ENCODE results near the gene TCERG1L.
"Not testable (repeated sequence)": the region's sequence is repeated elsewhere in the genome, so short reads cannot be mapped to it uniquely, and the experiment has no call there.

TCERG1L gene

GRCh38 chr10:131116216-131116990 lies 195.1 kb downstream of the TCERG1L start:
- no peak for DNase-seq

DNA sequence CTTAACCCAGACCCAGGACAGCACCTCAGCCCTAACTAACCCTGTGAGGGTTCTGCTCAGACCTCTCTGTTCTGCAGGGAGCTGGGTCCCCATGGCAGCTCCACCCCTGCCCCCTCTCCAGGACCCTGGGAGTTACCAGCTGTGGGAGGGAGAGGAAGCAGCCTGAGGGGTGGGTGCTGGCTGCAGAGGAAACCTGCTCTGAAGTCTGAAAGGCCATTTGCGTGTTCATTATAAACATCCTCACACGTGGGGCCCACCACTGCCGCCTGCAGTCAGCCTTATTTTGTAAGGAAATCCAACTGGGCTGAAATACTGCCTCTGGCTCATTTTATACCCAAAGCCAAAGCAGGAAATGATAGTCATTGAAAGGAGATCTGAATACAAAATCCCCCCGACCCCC lies 195.7 kb downstream of the TCERG1L start:
- DNase-seq, result no peak

DNA sequence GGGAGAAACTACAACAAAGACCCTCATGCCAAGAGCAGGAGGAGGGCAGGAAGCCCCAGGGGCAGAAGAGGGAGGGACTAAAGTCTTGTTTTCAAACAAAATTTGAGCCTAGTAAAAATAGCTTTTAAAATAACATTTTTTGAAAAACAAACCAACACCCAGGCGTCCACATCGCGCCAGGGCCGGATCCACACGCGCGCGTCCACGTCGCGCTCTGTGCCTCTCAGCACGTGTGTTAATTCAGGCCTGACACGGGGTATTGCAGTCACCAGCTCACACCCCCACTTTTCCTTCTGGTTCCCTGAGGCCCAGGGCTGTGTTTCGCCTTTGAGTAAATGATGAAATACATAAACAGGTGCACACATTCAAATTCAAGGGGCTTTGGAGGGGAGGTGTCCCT lies 196.2 kb downstream of the TCERG1L start:
- no peak for DNase-seq

DNA sequence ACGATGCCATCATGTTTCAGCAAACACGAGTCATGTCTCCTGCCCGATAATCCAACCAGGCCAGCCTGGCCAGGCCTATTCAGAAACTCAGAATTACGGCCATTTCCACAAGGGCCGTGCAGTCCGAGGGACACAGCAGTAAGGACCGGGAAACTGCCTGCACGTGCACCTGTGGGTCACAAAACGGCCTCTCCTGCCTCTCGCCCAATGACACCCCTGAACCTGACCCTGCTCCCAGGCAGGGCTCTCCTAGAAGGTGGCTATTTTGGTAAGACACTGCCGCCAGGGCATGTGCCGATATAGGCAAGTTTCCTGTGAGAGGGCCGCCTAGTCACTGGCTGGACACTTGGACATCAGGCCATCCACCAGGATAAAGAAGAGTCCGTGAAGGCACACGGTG lies 196.7 kb downstream of the TCERG1L start:
- DNase-seq, result no peak

GRCh38 chr10:131113709-131114291 lies 197.7 kb downstream of the TCERG1L start:
- DNase-seq, result no peak

- no peak for DNase-seq
Measured at GRCh38 chr10:131113165-131113564, 198.4 kb downstream of the TCERG1L start.

DNA sequence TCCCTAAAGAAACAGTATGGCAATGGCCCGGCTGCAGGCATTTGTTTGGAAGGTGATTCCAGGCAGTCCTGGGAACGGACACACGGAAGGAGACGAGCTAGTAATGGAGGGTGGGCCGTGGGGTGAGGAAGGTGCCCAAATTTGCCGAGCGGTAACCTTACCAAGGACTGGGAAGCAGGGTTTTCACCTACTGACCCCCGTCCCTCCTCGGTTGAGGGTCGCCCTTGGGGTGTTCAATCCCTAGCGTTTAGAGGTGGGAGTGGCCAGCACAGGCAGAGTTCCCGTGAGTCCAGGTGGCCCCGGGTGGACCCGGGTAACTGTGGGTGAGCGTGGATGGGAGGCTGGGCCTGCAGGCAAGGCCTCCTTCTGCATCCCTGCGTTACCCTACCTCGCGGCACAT lies 198.8 kb downstream of the TCERG1L start:
- no peak for DNase-seq

GRCh38 chr10:131111471-131112080 lies 199.9 kb downstream of the TCERG1L start:
- DNase-seq, result no peak

DNA sequence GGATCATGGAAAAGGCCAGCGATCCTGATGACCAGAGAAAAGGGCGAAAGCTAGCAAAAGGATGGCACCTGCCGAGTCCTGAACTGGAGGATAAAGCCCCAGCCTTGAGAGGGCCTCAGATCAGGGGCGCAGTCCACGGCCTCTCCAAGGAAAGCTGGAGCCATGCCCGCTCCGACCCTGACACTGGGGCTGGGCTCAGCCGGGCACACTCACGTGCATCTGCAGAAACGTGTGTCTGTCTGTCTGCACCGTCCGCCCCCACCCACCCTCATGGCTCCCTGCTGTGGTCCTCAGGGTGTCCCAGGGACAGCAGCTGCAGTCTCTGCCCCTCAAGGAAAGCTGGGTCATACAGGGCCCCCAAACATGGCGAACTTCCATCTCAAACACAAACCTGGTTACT lies 200.5 kb downstream of the TCERG1L start:
- no peak for DNase-seq

- DNase-seq, result no peak
Measured at GRCh38 chr10:131110241-131110783, 201.2 kb downstream of the TCERG1L start.

DNA sequence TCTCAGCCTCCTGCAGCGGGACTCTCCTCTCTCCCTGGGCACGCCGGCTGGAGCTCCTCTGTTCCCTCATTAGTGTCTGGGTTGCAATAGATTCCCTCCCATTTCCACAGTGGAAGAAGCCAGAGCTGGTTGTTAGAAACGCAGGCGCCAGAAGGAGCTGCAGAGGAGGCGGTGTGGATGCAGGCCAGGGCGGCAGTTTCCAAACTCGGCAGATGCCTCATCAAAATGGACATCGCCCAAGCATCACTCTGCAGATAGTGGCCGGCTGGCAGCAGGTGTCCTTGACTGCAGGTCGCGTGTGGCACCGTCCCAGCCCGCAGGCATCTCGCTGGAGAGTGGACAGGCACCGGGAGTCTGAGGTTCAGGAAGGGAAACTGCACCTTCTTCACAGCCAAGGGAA lies 201.8 kb downstream of the TCERG1L start:
- DNase-seq, result no peak

DNA sequence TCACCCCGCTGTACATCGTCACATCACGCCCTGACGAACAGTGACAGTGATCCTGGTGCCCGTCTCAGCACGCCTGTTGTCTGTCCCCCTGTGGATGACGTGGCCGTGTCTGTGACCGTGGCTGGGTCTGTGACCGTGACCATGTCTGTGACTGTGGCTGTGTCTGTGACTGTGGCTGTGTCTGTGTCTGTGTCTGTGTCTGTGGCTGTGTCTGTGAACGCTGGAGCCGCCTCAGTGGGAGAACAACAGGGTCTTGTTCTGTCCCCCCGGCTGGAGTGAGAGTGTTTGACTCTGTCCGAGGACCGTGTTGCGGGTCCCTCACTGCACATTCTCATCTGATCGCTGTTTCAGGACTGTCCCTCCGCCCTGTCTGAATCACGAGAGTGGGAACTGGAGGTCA lies 202.2 kb downstream of the TCERG1L start:
- DNase-seq, result no peak

- no peak for DNase-seq
Measured at GRCh38 chr10:131107970-131108369, 203.6 kb downstream of the TCERG1L start.

DNA sequence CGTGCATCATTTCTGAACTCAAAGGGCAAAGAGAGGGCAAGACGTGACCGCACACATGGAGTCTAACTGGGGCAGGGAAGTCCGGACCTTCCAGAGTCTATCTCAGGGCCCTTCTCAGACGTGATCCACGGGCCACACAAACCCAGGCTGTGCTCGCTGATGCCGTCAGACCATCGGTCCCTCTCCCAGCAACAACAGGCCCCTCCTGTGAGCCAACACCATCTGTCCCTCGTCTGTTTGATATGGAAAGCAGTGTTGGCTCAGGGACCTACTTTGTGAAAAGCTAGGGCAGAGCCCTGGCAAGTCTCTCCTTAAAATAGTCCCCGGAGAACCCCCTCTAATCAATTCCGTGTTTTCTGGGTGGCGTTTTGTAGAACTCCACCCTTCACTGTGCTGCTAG lies 208.8 kb downstream of the TCERG1L start:
- no peak for DNase-seq

- DNase-seq, result no peak
Measured at GRCh38 chr10:131102147-131102546, 209.4 kb downstream of the TCERG1L start.

- DNase-seq, result not testable (repeated sequence)
Measured at GRCh38 chr10:131100418-131101410, 210.8 kb downstream of the TCERG1L start.

- no peak for DNase-seq
Measured at GRCh38 chr10:131099028-131099726, 212.3 kb downstream of the TCERG1L start.

DNA sequence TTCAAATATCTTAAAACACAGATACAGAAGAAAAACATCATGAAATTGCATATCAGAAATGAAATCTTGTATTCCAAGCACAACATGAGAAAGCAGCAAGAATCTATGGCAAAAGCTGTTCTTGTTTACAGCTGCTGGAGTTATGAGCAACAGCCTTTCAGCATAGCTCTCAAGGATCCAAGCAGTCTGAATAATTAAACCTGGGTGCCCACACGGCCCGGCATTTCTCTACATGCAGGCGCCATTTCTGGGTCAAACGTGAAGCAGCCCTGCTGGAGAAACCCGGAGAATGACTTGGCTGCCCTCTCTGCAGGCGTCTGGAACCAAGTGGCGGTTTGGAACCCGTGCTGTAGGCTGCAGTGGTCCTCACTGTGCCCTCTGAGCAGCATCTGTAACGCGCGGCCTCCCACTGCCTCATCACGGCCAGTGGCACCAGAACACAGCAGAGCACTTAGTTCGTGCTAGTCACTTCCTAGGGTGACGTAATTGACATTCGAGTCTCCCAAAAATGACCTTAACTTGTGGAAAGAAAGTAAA lies 213.0 kb downstream of the TCERG1L start:
- no peak for DNase-seq

DNA sequence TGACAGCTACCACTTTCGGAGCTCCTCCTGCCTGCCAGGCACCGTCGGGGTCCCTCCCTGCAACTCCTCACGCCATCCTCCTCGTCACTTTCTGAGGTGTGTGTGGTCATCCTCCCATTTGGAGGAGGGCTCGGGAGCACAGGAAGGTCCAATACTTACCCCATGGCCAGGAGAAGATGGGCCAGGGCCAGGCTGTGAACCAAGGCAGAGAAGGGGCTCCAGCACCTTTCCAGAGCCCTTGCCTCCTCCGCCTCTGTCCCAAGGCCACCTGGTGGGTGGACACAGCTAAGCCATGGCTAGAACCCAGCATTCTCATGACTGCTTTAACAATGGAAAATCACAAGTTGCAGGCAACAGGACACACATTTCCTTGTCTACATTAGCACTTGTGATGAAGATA lies 215.5 kb downstream of the TCERG1L start:
- no peak for DNase-seq

GRCh38 chr10:131095313-131095580 lies 216.3 kb downstream of the TCERG1L start:
- DNase-seq, result no peak

- DNase-seq, result no peak
Measured at GRCh38 chr10:131094527-131095312, 216.8 kb downstream of the TCERG1L start.

Measured in bone marrow (tissue), 2 donors.